Esophagus muscularis mucosa (tissue), 4 donors: ENCODE measurements around the gene ATAD3B. TPM values are rescaled to one million over a fixed set of nuclear protein-coding genes. Genes with fewer than 3 reads are reported as not detected.

Experiments
- DNase-seq: peaks from one replicate; pipeline ENCODE4 v3.0.0-alpha.2; 2017; ENCODE audit errors: extremely low spot score
- H3K27ac ChIP-seq, 4 donors: fragments of 200-600 bp; sonication (generic); replicated peaks in 1 of 4; 1 replicate in 3 of 4; 2 replicates in 1 of 4; pipeline ENCODE4 v1.5.1; 2016 to 2019; ENCODE audit warnings: mild to moderate bottlenecking in 1 of 4
- H3K27me3 ChIP-seq, 4 donors: fragments of 200-600 bp; sonication (generic); one replicate each; pipeline versions ENCODE4 v1.5.1 to v1.6.0; 2016 to 2019
- H3K36me3 ChIP-seq, 4 donors: fragments of 200-600 bp; sonication (generic); one replicate each; pipeline ENCODE4 v1.5.1; 2016 to 2019
- H3K4me1 ChIP-seq, 4 donors: fragments of 200-600 bp; sonication (generic); one replicate each; pipeline ENCODE4 v1.5.1; 2016 to 2019
- H3K4me3 ChIP-seq, 4 donors: fragments of 200-600 bp; sonication (generic); 1 replicate in 2 of 4; 2 replicates in 2 of 4; pipeline ENCODE4 v1.5.1; 2016 to 2019; ENCODE audit warnings: mild to moderate bottlenecking in 4 of 4, moderate library complexity in 1 of 4
- H3K9me3 ChIP-seq, 4 donors: fragments of 200-600 bp; sonication (generic); 1 replicate in 3 of 4; 2 replicates in 1 of 4; pipeline ENCODE4 v1.5.1; 2016 to 2019
- CTCF ChIP-seq, 3 experiments: fragments of 200-600 bp in 2 of 3; fragments of 450-650 bp in 1 of 3; sonication (generic) in 2 of 3; IDR thresholded peaks; one replicate each; pipeline ENCODE4 v1.5.1; 2017 to 2019; ENCODE audit warnings: antibody characterized with exemption in 3 of 3, mild to moderate bottlenecking in 2 of 3, moderate library complexity in 1 of 3
- EP300 ChIP-seq: sonication (generic); formaldehyde crosslinking; IDR thresholded peaks from one replicate; pipeline ENCODE4 v1.6.1; 2017; ENCODE audit warnings: antibody characterized with exemption
- POLR2A ChIP-seq: fragments of 450-650 bp; IDR thresholded peaks from one replicate; pipeline ENCODE4 v1.6.1; 2017; ENCODE audit warnings: antibody characterized with exemption, moderate library complexity, mild to moderate bottlenecking, low read depth
- POLR2AphosphoS5 ChIP-seq, 2 donors: sonication (generic); formaldehyde crosslinking; IDR thresholded peaks; one replicate each; pipeline ENCODE4 v1.6.1; 2017; ENCODE audit warnings: antibody characterized with exemption in 2 of 2
- WGBS: methylation state at CpG from one replicate; pipeline ENCODE4 v1.1.5; 2018; 5-methylcytosine and 5-hydroxymethylcytosine counted together
- intact Hi-C: fragments of 100-400 bp; cut with DNase I; formaldehyde crosslinking; loops from one replicate; pipeline ENCODE4 v1.15.1; 2023
- total RNA-seq, 4 donors: library from RNA; depleted of rRNA; stranded (reverse); fragments of >200 nt; gene quantifications; one replicate each; pipeline versions ENCODE4 v1.1.0 to v1.2.1, GENCODE V29; 2016

Gene ATAD3B
- total RNA-seq, 4 donors from 2014 or later: 9.7 to 14.9 (median 10.0) TPM

DNA sequence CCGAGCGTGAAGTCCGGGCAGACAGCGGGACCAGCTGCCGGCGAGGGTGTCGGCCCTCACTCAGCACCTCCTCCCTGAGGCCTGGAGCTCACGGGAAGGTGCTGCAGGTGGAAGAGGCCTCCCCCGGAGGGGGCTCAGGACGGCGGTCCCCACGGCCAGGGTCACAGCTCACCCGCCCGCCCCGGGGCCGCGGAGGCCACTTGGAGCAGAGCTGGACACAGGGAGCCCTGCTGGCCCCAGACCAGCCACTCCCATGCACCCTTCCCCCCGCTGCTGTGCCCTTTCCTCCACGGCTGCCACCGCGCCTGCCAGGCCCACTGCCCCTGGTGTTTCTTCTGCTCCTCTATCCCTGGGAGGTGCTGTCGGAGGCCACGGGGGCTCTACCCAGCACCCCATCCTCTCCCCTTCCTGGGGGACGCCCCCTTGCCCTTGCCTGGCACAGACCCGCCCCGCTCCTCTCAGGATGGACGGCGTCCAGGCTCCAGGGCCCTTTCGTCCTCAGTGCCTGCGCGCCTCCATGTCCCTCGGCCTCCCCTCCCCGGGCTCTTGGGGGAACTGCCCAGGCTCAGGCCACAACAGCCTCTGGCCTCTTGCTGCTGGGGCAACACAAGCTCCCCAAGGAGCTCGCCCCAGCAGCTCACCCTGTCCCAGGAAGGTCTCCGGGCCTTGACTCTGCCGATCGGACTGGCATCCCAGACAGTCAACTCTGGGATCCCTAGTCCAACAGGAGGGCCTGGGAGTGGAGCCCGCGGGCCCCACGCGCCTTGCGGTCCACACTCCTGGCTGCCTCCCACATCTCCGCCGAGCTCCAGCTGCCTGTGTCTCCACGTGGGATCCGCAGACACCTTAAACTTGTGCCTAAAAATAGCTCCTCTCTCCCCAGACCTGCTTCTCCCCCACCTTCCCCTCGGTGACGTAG lies 64.7 kb downstream of the ATAD3B start:
- Histone ChIP-seq H3K9me3 (peaks cover 0 to 12% (median 8%) of the 10 kb centered on the region in 4 donors), H3K36me3 (peaks cover 0 to 43% (median 17%) of the 10 kb centered on the region in 4 donors), H3K27ac (peak overlapping the region; percentile 34 to 70 (median 50)), H3K4me1 (peaks cover 16 to 53% (median 51%) of the 10 kb centered on the region in 4 donors), H3K27me3 (no peaks in the 10 kb centered on the region), H3K4me3 (no peak overlapping the region)
- WGBS: 77% methylated on average over 37 of the region's 48 CpGs
- TF ChIP-seq EP300 (no peak), POLR2A (no peak), POLR2AphosphoS5 (IDR thresholded peaks at IDR 0.05) (no peak), CTCF (IDR thresholded peaks at IDR 0.05) (no peak)
- intact Hi-C loops: no loop called here
- no peak for DNase-seq

GRCh38 chr1:1536938-1537546 lies 65.5 kb downstream of the ATAD3B start:
- H3K4me3 ChIP-seq: no peak overlapping the region
- peak overlapping the region in 3 of 4 donors; percentile 47 to 70 (median 54) for H3K27ac ChIP-seq
- H3K36me3 ChIP-seq: peaks cover 0 to 49% (median 24%) of the 10 kb centered on the region in 4 donors
- H3K4me1 ChIP-seq: peaks cover 17 to 55% (median 54%) of the 10 kb centered on the region in 4 donors
- peaks cover 0 to 4% (median 1%) of the 10 kb centered on the region in 4 donors for H3K9me3 ChIP-seq
- TF ChIP-seq POLR2AphosphoS5 (IDR thresholded peaks at IDR 0.05) (no peak), EP300 (no peak), CTCF (IDR thresholded peaks at IDR 0.05) (no peak), POLR2A (no peak)
- WGBS: 85% methylated on average over 14 of the region's 15 CpGs
- no peak for DNase-seq
- intact Hi-C loops: no loop called here
- no peaks in the 10 kb centered on the region for H3K27me3 ChIP-seq

GRCh38 chr1:1537626-1538250 lies 66.2 kb downstream of the ATAD3B start:
- DNase-seq: no peak
- Histone ChIP-seq H3K4me3 (no peak overlapping the region), H3K36me3 (peaks cover 5 to 52% (median 30%) of the 10 kb centered on the region in 4 donors), H3K9me3 (no peaks in the 10 kb centered on the region), H3K4me1 (peaks cover 18 to 55% (median 54%) of the 10 kb centered on the region in 4 donors), H3K27me3 (no peaks in the 10 kb centered on the region), H3K27ac (no peak overlapping the region)
- WGBS: 92% methylated on average over 25 of the region's 32 CpGs
- intact Hi-C loops: no loop called here
- TF ChIP-seq POLR2AphosphoS5 (IDR thresholded peaks at IDR 0.05) (no peak), CTCF (IDR thresholded peaks at IDR 0.05) (no peak), EP300 (no peak)

DNA sequence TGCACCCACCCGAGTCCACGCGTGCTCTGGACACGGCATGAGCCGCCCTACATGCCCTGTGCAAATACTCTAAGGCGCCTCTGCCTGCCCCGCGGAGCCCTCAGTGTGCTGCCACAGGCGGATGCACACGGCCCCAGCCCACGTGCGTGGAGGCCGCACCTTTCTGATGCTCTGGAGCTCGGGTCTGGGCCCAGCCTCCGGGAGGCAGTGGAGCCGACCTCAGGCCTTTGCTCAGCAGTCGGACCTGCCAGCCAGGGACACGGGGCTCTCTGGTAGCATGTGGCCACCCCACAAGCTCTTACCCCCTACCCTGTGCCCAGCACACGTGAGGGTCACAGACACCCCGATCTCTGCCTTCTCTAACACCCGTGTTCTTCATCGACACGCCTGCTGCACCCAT lies 66.8 kb downstream of the ATAD3B start:
- WGBS: 92% methylated on average over 8 of the region's 23 CpGs
- no peak overlapping the region for H3K4me3 ChIP-seq

GRCh38 chr1:1538989-1539309 lies 67.4 kb downstream of the ATAD3B start:
- intact Hi-C loops: no loop called here
- TF ChIP-seq POLR2A: no peak
- no peak for TF ChIP-seq CTCF (IDR thresholded peaks at IDR 0.05)
- TF ChIP-seq POLR2AphosphoS5 (IDR thresholded peaks at IDR 0.05): no peak
- no peak for TF ChIP-seq EP300
- WGBS: 73% methylated on average over 18 of the region's 18 CpGs
- Histone ChIP-seq H3K36me3 (peaks cover 5 to 58% (median 40%) of the 10 kb centered on the region in 4 donors), H3K27me3 (no peaks in the 10 kb centered on the region), H3K4me3 (peak overlapping the region; percentile 74 to 85 (median 82)), H3K27ac (peak overlapping the region; percentile 77 to 84 (median 81)), H3K9me3 (no peaks in the 10 kb centered on the region), H3K4me1 (peaks cover 23 to 62% (median 47%) of the 10 kb centered on the region in 4 donors)
- no peak for DNase-seq

More for the DNA sequence above, 66.8 kb downstream of the ATAD3B start:
- no peak for DNase-seq
- peaks cover 21 to 56% (median 51%) of the 10 kb centered on the region in 4 donors for H3K4me1 ChIP-seq
- peaks cover 5 to 52% (median 36%) of the 10 kb centered on the region in 4 donors for H3K36me3 ChIP-seq
- intact Hi-C loops: no loop called here
- H3K9me3 ChIP-seq: no peaks in the 10 kb centered on the region
- TF ChIP-seq EP300: no peak
- H3K27me3 ChIP-seq: no peaks in the 10 kb centered on the region
- no peak overlapping the region for H3K27ac ChIP-seq
